DMS 273 treated with DMSO at 0.1 percent for 48 hours (cell line): ENCODE measurements around the gene CHD1.

Experiments used
- DNase-seq: peaks from one replicate; lab custom pipeline; 2025; lab: John Stamatoyannopoulos, UW

Gene CHD1

DNA sequence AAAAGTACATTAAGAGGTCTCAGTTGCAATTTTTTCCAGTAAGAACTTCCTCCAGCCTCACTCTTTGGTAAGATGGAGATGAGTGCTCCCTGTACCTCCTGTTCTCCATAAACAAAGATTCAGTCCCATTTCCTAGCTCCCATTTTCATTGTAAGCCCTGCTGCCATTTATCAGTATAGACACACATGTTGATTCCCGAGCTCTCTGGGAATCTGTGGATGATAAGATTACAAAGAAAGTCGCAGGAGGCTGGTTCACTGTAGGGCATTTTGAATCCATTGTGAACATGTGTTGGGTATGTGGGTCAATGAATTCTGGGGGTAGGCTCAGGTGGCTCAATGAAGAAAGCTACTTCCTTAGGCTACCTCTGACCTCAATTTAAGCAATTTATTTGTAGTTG is 118.6 kb downstream of the CHD1 start:
- no peak for DNase-seq

DNA sequence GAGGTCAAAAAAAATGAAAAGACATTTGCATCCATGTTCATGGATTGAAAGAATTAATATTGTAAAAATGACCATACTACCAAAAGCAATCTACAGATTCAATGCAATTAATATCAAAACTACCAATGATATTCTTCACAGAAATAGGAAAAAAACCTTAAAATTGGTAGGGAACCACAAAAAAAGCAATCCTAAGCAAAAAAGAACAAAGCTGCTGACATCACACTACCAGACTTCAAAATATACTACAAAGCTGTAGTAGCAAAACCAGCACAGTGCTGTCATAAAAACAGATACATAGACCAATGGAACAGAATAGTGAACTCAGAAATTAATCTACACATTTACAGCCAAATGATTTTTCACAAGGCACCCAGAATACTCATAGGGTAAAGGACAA is 121.0 kb downstream of the CHD1 start:
- DNase-seq: no peak

DNA sequence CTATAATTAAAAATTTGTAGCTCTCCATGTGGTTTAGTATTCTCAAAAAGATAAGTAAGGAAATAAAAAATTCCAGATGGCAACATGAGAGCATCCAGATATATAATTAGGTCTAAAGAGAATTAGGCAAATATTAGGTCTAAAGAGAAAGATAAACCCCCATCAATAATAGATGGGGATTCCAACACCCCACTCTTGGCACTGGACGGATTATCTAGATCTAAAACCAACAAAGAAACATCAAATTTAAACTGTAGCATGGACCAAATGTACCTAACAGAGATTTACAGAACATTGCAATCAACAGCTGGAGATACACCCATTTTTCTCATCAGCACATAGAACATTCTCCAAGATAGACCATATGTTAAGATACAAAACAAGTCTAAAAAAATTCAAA is 123.7 kb downstream of the CHD1 start:
- DNase-seq: no peak

DNA sequence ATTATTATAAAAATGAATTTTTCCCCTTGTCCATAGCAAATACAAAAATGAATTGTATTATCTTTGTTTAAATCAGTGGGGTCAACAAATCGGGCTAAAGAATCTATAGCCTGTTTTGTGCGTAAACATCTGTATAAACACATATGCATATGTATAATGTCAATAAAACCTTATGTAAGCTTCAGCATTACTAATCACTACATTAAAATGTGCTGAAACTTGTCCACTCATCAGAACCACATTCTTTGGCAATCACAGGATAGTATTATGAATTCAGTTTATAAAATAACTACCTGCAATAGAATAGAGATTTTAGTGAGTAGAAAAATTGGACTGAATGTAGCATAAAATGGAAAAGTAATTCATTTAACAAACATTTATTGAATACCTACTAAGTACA is 124.7 kb downstream of the CHD1 start:
- DNase-seq: no peak
